Measurements from ENCODE around the gene DOHH.

DNA sequence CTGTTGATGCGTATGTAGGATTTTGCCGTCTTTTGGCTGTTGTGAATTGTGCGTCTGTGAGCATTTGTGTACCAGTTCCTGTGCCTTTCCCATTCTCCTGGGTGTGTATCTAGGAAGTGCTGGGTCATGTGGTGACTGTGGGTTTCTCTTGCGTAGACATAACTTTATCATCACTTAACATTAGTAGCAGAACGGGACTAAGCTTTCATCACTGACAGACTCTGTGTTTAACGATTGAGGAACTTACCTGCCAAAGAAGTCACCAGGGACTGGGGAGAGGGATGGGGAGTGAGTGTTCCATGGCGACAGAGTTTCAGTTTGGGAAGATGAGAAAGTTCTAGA is 20.6 kb upstream of the DOHH start:
- TF ChIP-seq, protein P1, sequence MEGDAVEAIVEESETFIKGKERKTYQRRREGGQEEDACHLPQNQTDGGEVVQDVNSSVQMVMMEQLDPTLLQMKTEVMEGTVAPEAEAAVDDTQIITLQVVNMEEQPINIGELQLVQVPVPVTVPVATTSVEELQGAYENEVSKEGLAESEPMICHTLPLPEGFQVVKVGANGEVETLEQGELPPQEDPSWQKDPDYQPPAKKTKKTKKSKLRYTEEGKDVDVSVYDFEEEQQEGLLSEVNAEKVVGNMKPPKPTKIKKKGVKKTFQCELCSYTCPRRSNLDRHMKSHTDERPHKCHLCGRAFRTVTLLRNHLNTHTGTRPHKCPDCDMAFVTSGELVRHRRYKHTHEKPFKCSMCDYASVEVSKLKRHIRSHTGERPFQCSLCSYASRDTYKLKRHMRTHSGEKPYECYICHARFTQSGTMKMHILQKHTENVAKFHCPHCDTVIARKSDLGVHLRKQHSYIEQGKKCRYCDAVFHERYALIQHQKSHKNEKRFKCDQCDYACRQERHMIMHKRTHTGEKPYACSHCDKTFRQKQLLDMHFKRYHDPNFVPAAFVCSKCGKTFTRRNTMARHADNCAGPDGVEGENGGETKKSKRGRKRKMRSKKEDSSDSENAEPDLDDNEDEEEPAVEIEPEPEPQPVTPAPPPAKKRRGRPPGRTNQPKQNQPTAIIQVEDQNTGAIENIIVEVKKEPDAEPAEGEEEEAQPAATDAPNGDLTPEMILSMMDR (IDR thresholded peaks at IDR 0.05; ENCODE audit: low read depth, low read length, missing input control), result no peak
- TF ChIP-seq, protein P2, sequence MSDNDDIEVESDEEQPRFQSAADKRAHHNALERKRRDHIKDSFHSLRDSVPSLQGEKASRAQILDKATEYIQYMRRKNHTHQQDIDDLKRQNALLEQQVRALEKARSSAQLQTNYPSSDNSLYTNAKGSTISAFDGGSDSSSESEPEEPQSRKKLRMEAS (IDR thresholded peaks at IDR 0.05), result no peak
- TF ChIP-seq FOXA1 (IDR thresholded peaks at IDR 0.05) (no peak), TAF1 (conservative IDR thresholded peaks at IDR 0.05) (no peak), JUND (IDR thresholded peaks at IDR 0.05) (no peak)

Data from liver (tissue), 3 donors.